GM23338 (cell line): ENCODE measurements around the gene SUPT3H. TPM values are rescaled to one million over a fixed set of nuclear protein-coding genes. Genes with fewer than 3 reads are reported as not detected.

Experiments used
- NANOG ChIP-seq: IDR thresholded peaks from 2 replicates; pipeline ENCODE4 v1.6.1; 2016; ENCODE audit warnings: antibody characterized with exemption, borderline replicate concordance
- POLR2AphosphoS5 ChIP-seq: IDR thresholded peaks from 2 replicates; pipeline ENCODE4 v1.6.1; 2016; ENCODE audit warnings: antibody characterized with exemption, low read depth
- STAT1 ChIP-seq: IDR thresholded peaks from one replicate; pipeline ENCODE4 v1.6.1; 2016; ENCODE audit warnings: antibody characterized with exemption; ENCODE audit not compliant: unreplicated experiment
- polyA plus RNA-seq: library from polyadenylated mRNA; unstranded; fragments of >200 nt; fragmentation: Nextera tagmentation; extraction: Ambion mirVana; gene quantifications from 2 replicates; pipeline ENCODE4 v1.2.1, GENCODE V29; 2016
- total RNA-seq: library from RNA; depleted of rRNA; stranded (reverse); fragments of >200 nt; shearing (Covaris generic); gene quantifications from 2 replicates; pipeline ENCODE4 v1.2.3, GENCODE V29; 2014
- TF ChIP-seq, protein P1 (sequence below): fragments of 250-450 bp; sonication (Bioruptor Pico); IDR thresholded peaks from 2 replicates; pipeline ENCODE4 v1.5.0; 2020; ENCODE audit warnings: mild to moderate bottlenecking, moderate library complexity
- TF ChIP-seq, protein P2 (sequence below): IDR thresholded peaks from 2 replicates; pipeline ENCODE4 v1.6.1; 2016; ENCODE audit warnings: antibody characterized with exemption
- TF ChIP-seq, protein P3 (sequence below), 2 experiments: fragments of 200-600 bp in 1 of 2; sonication (generic) in 1 of 2; conservative IDR thresholded peaks; 2 replicates each; pipeline versions ENCODE4 v1.5.1 to v1.6.1; 2016 to 2017; ENCODE audit warnings: antibody characterized with exemption in 2 of 2, low read depth in 2 of 2, mild to moderate bottlenecking in 2 of 2, moderate library complexity in 1 of 2

SUPT3H gene
- total and polyA plus RNA-seq, 2 experiments from 2014 or later, result 11.4 to 30.1 TPM

DNA sequence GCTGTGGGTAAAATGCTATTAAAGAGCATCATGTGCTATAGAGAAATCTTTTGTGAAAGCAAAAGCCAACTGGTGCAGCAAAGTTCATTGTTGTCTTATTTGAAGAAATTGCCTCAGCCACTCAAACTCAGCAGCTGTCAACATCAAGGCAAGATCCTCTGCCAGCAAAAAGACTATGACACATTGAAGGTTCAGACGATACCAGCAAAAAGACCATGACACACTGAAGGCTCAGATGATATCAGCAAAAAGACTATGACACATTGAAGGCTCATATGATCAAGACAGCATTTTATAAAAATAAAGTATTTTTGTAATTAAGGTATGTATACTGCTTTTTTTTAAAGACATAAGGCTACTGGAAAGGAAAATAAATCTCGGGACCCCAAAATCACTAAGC, 168.0 kb downstream of the SUPT3H start (continued):
- TF ChIP-seq, protein P1, sequence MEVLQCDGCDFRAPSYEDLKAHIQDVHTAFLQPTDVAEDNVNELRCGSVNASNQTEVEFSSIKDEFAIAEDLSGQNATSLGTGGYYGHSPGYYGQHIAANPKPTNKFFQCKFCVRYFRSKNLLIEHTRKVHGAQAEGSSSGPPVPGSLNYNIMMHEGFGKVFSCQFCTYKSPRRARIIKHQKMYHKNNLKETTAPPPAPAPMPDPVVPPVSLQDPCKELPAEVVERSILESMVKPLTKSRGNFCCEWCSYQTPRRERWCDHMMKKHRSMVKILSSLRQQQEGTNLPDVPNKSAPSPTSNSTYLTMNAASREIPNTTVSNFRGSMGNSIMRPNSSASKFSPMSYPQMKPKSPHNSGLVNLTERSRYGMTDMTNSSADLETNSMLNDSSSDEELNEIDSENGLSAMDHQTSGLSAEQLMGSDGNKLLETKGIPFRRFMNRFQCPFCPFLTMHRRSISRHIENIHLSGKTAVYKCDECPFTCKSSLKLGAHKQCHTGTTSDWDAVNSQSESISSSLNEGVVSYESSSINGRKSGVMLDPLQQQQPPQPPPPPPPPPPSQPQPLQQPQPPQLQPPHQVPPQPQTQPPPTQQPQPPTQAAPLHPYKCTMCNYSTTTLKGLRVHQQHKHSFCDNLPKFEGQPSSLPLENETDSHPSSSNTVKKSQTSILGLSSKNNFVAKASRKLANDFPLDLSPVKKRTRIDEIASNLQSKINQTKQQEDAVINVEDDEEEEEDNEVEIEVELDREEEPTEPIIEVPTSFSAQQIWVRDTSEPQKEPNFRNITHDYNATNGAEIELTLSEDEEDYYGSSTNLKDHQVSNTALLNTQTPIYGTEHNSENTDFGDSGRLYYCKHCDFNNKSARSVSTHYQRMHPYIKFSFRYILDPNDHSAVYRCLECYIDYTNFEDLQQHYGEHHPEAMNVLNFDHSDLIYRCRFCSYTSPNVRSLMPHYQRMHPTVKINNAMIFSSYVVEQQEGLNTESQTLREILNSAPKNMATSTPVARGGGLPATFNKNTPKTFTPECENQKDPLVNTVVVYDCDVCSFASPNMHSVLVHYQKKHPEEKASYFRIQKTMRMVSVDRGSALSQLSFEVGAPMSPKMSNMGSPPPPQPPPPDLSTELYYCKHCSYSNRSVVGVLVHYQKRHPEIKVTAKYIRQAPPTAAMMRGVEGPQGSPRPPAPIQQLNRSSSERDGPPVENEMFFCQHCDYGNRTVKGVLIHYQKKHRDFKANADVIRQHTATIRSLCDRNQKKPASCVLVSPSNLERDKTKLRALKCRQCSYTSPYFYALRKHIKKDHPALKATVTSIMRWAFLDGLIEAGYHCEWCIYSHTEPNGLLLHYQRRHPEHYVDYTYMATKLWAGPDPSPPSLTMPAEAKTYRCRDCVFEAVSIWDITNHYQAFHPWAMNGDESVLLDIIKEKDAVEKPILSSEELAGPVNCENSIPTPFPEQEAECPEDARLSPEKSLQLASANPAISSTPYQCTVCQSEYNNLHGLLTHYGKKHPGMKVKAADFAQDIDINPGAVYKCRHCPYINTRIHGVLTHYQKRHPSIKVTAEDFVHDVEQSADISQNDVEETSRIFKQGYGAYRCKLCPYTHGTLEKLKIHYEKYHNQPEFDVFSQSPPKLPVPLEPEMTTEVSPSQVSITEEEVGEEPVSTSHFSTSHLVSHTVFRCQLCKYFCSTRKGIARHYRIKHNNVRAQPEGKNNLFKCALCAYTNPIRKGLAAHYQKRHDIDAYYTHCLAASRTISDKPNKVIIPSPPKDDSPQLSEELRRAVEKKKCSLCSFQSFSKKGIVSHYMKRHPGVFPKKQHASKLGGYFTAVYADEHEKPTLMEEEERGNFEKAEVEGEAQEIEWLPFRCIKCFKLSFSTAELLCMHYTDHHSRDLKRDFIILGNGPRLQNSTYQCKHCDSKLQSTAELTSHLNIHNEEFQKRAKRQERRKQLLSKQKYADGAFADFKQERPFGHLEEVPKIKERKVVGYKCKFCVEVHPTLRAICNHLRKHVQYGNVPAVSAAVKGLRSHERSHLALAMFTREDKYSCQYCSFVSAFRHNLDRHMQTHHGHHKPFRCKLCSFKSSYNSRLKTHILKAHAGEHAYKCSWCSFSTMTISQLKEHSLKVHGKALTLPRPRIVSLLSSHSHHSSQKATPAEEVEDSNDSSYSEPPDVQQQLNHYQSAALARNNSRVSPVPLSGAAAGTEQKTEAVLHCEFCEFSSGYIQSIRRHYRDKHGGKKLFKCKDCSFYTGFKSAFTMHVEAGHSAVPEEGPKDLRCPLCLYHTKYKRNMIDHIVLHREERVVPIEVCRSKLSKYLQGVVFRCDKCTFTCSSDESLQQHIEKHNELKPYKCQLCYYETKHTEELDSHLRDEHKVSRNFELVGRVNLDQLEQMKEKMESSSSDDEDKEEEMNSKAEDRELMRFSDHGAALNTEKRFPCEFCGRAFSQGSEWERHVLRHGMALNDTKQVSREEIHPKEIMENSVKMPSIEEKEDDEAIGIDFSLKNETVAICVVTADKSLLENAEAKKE, result no peak
- no peak for TF ChIP-seq POLR2AphosphoS5
- no peak for TF ChIP-seq NANOG
- TF ChIP-seq, protein P2, sequence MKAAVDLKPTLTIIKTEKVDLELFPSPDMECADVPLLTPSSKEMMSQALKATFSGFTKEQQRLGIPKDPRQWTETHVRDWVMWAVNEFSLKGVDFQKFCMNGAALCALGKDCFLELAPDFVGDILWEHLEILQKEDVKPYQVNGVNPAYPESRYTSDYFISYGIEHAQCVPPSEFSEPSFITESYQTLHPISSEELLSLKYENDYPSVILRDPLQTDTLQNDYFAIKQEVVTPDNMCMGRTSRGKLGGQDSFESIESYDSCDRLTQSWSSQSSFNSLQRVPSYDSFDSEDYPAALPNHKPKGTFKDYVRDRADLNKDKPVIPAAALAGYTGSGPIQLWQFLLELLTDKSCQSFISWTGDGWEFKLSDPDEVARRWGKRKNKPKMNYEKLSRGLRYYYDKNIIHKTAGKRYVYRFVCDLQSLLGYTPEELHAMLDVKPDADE, result no peak
- TF ChIP-seq, protein P3, sequence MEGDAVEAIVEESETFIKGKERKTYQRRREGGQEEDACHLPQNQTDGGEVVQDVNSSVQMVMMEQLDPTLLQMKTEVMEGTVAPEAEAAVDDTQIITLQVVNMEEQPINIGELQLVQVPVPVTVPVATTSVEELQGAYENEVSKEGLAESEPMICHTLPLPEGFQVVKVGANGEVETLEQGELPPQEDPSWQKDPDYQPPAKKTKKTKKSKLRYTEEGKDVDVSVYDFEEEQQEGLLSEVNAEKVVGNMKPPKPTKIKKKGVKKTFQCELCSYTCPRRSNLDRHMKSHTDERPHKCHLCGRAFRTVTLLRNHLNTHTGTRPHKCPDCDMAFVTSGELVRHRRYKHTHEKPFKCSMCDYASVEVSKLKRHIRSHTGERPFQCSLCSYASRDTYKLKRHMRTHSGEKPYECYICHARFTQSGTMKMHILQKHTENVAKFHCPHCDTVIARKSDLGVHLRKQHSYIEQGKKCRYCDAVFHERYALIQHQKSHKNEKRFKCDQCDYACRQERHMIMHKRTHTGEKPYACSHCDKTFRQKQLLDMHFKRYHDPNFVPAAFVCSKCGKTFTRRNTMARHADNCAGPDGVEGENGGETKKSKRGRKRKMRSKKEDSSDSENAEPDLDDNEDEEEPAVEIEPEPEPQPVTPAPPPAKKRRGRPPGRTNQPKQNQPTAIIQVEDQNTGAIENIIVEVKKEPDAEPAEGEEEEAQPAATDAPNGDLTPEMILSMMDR (conservative IDR thresholded peaks at IDR 0.05; ENCODE audit: low read depth in 2 of 2), result no peak
- TF ChIP-seq STAT1, result no peak
